ENCODE results near the gene PKN1. TPM values are rescaled to one million over a fixed set of nuclear protein-coding genes. Genes with fewer than 3 reads are reported as not detected.

Gene PKN1
- total and polyA plus RNA-seq, 2 of the 13 experiments (the other 11 are each of a cell fraction or from before 2014, with no cell fraction given), result 45.7 to 54.5 TPM

DNA sequence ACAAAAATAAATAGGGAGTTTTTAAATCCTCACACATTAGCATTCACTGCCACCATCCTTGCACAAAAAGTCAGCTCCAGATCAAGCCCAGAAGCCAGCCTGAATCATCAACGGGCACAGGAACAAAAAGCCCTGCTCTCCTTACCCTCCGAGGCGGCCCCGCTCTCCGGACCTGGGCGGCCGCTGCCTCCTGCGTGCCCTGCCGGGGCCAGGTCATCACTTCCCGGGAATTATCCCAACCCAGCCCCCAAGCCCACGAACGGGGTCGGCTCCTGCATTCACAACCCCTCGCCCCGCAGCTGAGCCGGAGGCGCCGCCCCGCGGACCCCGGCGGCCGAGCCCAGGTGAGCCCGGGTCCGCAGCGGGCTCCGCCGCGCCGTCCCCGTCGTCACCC, 84.3 kb downstream of the PKN1 start (continued):
- TF ChIP-seq, protein P1, sequence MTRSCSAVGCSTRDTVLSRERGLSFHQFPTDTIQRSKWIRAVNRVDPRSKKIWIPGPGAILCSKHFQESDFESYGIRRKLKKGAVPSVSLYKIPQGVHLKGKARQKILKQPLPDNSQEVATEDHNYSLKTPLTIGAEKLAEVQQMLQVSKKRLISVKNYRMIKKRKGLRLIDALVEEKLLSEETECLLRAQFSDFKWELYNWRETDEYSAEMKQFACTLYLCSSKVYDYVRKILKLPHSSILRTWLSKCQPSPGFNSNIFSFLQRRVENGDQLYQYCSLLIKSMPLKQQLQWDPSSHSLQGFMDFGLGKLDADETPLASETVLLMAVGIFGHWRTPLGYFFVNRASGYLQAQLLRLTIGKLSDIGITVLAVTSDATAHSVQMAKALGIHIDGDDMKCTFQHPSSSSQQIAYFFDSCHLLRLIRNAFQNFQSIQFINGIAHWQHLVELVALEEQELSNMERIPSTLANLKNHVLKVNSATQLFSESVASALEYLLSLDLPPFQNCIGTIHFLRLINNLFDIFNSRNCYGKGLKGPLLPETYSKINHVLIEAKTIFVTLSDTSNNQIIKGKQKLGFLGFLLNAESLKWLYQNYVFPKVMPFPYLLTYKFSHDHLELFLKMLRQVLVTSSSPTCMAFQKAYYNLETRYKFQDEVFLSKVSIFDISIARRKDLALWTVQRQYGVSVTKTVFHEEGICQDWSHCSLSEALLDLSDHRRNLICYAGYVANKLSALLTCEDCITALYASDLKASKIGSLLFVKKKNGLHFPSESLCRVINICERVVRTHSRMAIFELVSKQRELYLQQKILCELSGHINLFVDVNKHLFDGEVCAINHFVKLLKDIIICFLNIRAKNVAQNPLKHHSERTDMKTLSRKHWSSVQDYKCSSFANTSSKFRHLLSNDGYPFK (CRISPR knock-in tag; IDR thresholded peaks at IDR 0.05; ENCODE audit: borderline replicate concordance), result 0 out of 2 replicates have a peak, but pooled peaks have one; percentile 4
- 0 out of 2 replicates have a peak, but pooled peaks have one; percentile 8 for TF ChIP-seq KIAA2018 (CRISPR knock-in tag; IDR thresholded peaks at IDR 0.05; ENCODE audit: borderline replicate concordance)

Data from HepG2 (cell line).